SK-N-SH (cell line): Measurements from ENCODE around the gene GLMP. TPM values are rescaled to one million over a fixed set of nuclear protein-coding genes. Genes with fewer than 3 reads are reported as not detected.

Experiments used
- CTCF ChIA-PET: fragments of 300-600, 350-600 bp; formaldehyde crosslinking; extraction: SDS; loops from one replicate; lab custom pipeline; 2021; lab: Yijun Ruan, JAX
- POLR2A ChIA-PET: fragments of 350-600 bp; sonication (Branson Sonifier 250); formaldehyde crosslinking; extraction: SDS; loops from one replicate; lab custom pipeline; 2020; ENCODE audit warnings: antibody characterized with exemption, inconsistent platforms; lab: Yijun Ruan, JAX
- DNase-seq: peaks from one replicate; pipeline ENCODE4 v3.0.0; 2012
- H2AFZ ChIP-seq: fragments of 200-600 bp; sonication (generic); 2 replicates; pipeline ENCODE4 v1.8.1; 2016; ENCODE audit warnings: antibody characterized with exemption, mild to moderate bottlenecking, low read depth
- H3F3A ChIP-seq: fragments of 200-600 bp; sonication (generic); replicated peaks from 2 replicates; pipeline ENCODE3; 2016; ENCODE audit warnings: antibody characterized with exemption, mild to moderate bottlenecking; ENCODE audit not compliant: insufficient read depth
- H3K27ac ChIP-seq, 2 experiments: fragments of 200-500 bp in 1 of 2; fragments of 200-600 bp in 1 of 2; sonication (Bioruptor generic) in 1 of 2; sonication (generic), shearing (Covaris generic) in 1 of 2; 2 replicates each; pipeline versions ENCODE4 v1.5.1 to v1.6.1; 2014 to 2016; ENCODE audit warnings: low read depth in 2 of 2, inconsistent platforms in 1 of 2, low read length in 1 of 2, mild to moderate bottlenecking in 1 of 2, mixed read lengths in 1 of 2
- H3K27me3 ChIP-seq: fragments of 200-600 bp; sonication (generic), shearing (Covaris generic); 2 replicates; pipeline ENCODE4 v1.6.1; 2016; ENCODE audit warnings: mixed run types; ENCODE audit not compliant: insufficient read depth
- H3K36me3 ChIP-seq, 2 experiments: fragments of 200-500 bp in 1 of 2; fragments of 200-600 bp in 1 of 2; sonication (Bioruptor generic) in 1 of 2; sonication (generic) in 1 of 2; replicated peaks in 1 of 2; 2 replicates each; pipeline versions ENCODE3 to v1.5.1; 2014 to 2016; ENCODE audit warnings: low read length in 1 of 2, mild to moderate bottlenecking in 1 of 2; ENCODE audit not compliant: insufficient read depth in 2 of 2, control insufficient read depth in 1 of 2
- H3K4me1 ChIP-seq, 2 experiments: fragments of 200-500 bp in 1 of 2; fragments of 200-600 bp in 1 of 2; sonication (Bioruptor generic) in 1 of 2; sonication (generic), shearing (Covaris generic) in 1 of 2; 2 replicates each; pipeline versions ENCODE4 v1.5.1 to v1.6.1; 2014 to 2016; ENCODE audit warnings: low read depth in 1 of 2, low read length in 1 of 2, mixed run types in 1 of 2; ENCODE audit not compliant: insufficient read depth in 2 of 2, control insufficient read depth in 1 of 2
- H3K4me2 ChIP-seq: fragments of 200-600 bp; sonication (generic), shearing (Covaris generic); 2 replicates; pipeline ENCODE4 v1.6.1; 2017; ENCODE audit warnings: mixed run types
- H3K4me3 ChIP-seq, 2 experiments: fragments of 200-500 bp in 1 of 2; fragments of 200-600 bp in 1 of 2; sonication (Bioruptor generic) in 1 of 2; sonication (generic), shearing (Covaris generic) in 1 of 2; 2 replicates each; pipeline versions ENCODE4 v1.5.1 to v1.8.1; 2014 to 2016; ENCODE audit warnings: low read depth in 2 of 2, inconsistent platforms in 1 of 2, low read length in 1 of 2, mild to moderate bottlenecking in 1 of 2, mixed read lengths in 1 of 2, moderate library complexity in 1 of 2
- H3K79me2 ChIP-seq: fragments of 200-600 bp; sonication (generic); 2 replicates; pipeline ENCODE4 v1.8.1; 2017; ENCODE audit warnings: mild to moderate bottlenecking; ENCODE audit not compliant: insufficient read depth
- H3K9ac ChIP-seq: fragments of 200-600 bp; sonication (generic); 2 replicates; pipeline ENCODE4 v1.6.1; 2017; ENCODE audit warnings: mixed run types
- H3K9me2 ChIP-seq: fragments of 200-600 bp; sonication (generic); 2 replicates; pipeline ENCODE4 v1.6.1; 2017; ENCODE audit warnings: mixed run types
- H3K9me3 ChIP-seq: fragments of 200-600 bp; sonication (generic); 2 replicates; pipeline ENCODE4 v1.6.1; 2017; ENCODE audit warnings: mixed run types, mild to moderate bottlenecking, moderate library complexity
- H4K20me1 ChIP-seq: fragments of 200-600 bp; sonication (generic); 2 replicates; pipeline ENCODE4 v1.6.1; 2017; ENCODE audit warnings: mild to moderate bottlenecking, mixed run types; ENCODE audit not compliant: insufficient read depth
- CHD2 ChIP-seq: fragments of 150-350 bp; IDR thresholded peaks from 2 replicates; pipeline ENCODE4 v1.6.1; 2018; ENCODE audit warnings: low read length; ENCODE audit not compliant: partially characterized antibody
- CTCF ChIP-seq: fragments of 200-600 bp; sonication (generic); IDR thresholded peaks from 2 replicates; pipeline ENCODE4 v1.6.1; 2017; ENCODE audit warnings: antibody characterized with exemption, mild to moderate bottlenecking, moderate library complexity
- ELF1 ChIP-seq: IDR thresholded peaks from 2 replicates; pipeline ENCODE4 v1.4.0; 2012
- EP300 ChIP-seq, 2 experiments: IDR thresholded peaks; 2 replicates each; pipeline versions ENCODE4 v1.4.0 to v1.6.1; 2012; ENCODE audit warnings: borderline replicate concordance in 1 of 2, low read depth in 1 of 2, low read length in 1 of 2
- FOXJ3 ChIP-seq: sonication (generic); formaldehyde crosslinking; IDR thresholded peaks from 2 replicates; pipeline ENCODE4 v1.5.1; 2020; ENCODE audit warnings: mild to moderate bottlenecking, missing genetic modification reagents
- FOXM1 ChIP-seq: IDR thresholded peaks from 2 replicates; pipeline ENCODE4 v1.4.0; 2012; ENCODE audit warnings: low read depth, mild to moderate bottlenecking
- GABPA ChIP-seq: IDR thresholded peaks from 2 replicates; pipeline ENCODE4 v1.4.0; 2012; ENCODE audit warnings: low read depth, mild to moderate bottlenecking
- JUND ChIP-seq: IDR thresholded peaks from 2 replicates; pipeline ENCODE4 v1.4.0; 2012
- MEF2A ChIP-seq: IDR thresholded peaks from 2 replicates; pipeline ENCODE4 v1.4.0; 2012; ENCODE audit warnings: low read depth, borderline replicate concordance
- MXI1 ChIP-seq: IDR thresholded peaks from 2 replicates; pipeline ENCODE4 v1.6.1; 2012; ENCODE audit warnings: mild to moderate bottlenecking, low read depth, low read length, improper control_type of control experiment
- PBX3 ChIP-seq: IDR thresholded peaks from 2 replicates; pipeline ENCODE4; 2012
- RAD21 ChIP-seq: IDR thresholded peaks from 2 replicates; pipeline ENCODE4 v1.6.1; 2012; ENCODE audit warnings: mild to moderate bottlenecking, low read length
- RFX5 ChIP-seq: IDR thresholded peaks from 2 replicates; pipeline ENCODE4 v1.6.1; 2012; ENCODE audit warnings: mild to moderate bottlenecking, improper control_type of control experiment, low read length
- RXRA ChIP-seq: IDR thresholded peaks from 2 replicates; pipeline ENCODE4 v1.4.0; 2012; ENCODE audit warnings: low read depth, mild to moderate bottlenecking, borderline replicate concordance
- WGBS: methylation state at CpG from one replicate; pipeline ENCODE4 v1.1.6; 2017; ENCODE audit warnings: low lambda C conversion rate; 5-methylcytosine and 5-hydroxymethylcytosine counted together
- polyA plus RNA-seq, 3 experiments: library from polyadenylated mRNA; depleted of rRNA; stranded (reverse); fragments of >200 nt; gene quantifications; 2 replicates each; pipeline ENCODE4 v1.2.3, GENCODE V29; 2012
- TF ChIP-seq, protein P1 (sequence below): IDR thresholded peaks from 2 replicates; pipeline ENCODE4 v1.6.1; 2012; ENCODE audit warnings: mild to moderate bottlenecking, low read depth, low read length, moderate library complexity

The GLMP gene
- polyA plus RNA-seq, 1 of the 3 experiments (the other 2 are of a cell fraction): 41.7 TPM

- no peak for TF ChIP-seq MEF2A
Measured at GRCh38 chr1:156276966-156277381, 18.5 kb downstream of the GLMP start (continued).

GRCh38 chr1:156276532-156276931 is 18.9 kb downstream of the GLMP start:
- TF ChIP-seq, protein P1, sequence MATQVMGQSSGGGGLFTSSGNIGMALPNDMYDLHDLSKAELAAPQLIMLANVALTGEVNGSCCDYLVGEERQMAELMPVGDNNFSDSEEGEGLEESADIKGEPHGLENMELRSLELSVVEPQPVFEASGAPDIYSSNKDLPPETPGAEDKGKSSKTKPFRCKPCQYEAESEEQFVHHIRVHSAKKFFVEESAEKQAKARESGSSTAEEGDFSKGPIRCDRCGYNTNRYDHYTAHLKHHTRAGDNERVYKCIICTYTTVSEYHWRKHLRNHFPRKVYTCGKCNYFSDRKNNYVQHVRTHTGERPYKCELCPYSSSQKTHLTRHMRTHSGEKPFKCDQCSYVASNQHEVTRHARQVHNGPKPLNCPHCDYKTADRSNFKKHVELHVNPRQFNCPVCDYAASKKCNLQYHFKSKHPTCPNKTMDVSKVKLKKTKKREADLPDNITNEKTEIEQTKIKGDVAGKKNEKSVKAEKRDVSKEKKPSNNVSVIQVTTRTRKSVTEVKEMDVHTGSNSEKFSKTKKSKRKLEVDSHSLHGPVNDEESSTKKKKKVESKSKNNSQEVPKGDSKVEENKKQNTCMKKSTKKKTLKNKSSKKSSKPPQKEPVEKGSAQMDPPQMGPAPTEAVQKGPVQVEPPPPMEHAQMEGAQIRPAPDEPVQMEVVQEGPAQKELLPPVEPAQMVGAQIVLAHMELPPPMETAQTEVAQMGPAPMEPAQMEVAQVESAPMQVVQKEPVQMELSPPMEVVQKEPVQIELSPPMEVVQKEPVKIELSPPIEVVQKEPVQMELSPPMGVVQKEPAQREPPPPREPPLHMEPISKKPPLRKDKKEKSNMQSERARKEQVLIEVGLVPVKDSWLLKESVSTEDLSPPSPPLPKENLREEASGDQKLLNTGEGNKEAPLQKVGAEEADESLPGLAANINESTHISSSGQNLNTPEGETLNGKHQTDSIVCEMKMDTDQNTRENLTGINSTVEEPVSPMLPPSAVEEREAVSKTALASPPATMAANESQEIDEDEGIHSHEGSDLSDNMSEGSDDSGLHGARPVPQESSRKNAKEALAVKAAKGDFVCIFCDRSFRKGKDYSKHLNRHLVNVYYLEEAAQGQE: no peak
- TF ChIP-seq GABPA (no peak), CHD2 (no peak), JUND (no peak), FOXM1 (no peak)
- TF ChIP-seq, all 33 proteins: peak for 0
- no peak overlapping the region for H2AFZ ChIP-seq
- no peak for DNase-seq
- no peak overlapping the region for H3K27ac ChIP-seq
- H3K79me2 ChIP-seq: peaks cover 44% of the 10 kb centered on the region
- H4K20me1 ChIP-seq: peaks cover 27% of the 10 kb centered on the region
- ChIA-PET POLR2A (interaction anchor here (1.0 kb wide), 1 partner anchor 19 kb away, joined by 3 read pairs; no protein-coding TSS in a partner anchor), CTCF (interaction anchor here (0.7 to 1.5 kb wide), 4 partner anchors 16 to 153 kb away, joined by 3 to 5 read pairs (median 3); no protein-coding TSS in a partner anchor)
- H3F3A ChIP-seq: peaks cover 13% of the 10 kb centered on the region
- H3K9me2 ChIP-seq: no peaks in the 10 kb centered on the region
- H3K4me3 ChIP-seq: no peak overlapping the region
- H3K4me2 ChIP-seq: no peak overlapping the region
- H3K36me3 ChIP-seq: peaks cover 60 to 71% of the 10 kb centered on the region in 2 experiments
- no peaks in the 10 kb centered on the region for H3K27me3 ChIP-seq
- H3K9me3 ChIP-seq: no peaks in the 10 kb centered on the region
- no peak overlapping the region for H3K9ac ChIP-seq
- H3K4me1 ChIP-seq: peaks cover 6 to 8% of the 10 kb centered on the region in 2 experiments; a peak in 2 of 4 replicates

GRCh38 chr1:156270314-156270713 is 25.2 kb downstream of the GLMP start:
- H3K27ac ChIP-seq: no peak overlapping the region
- H3K9me2 ChIP-seq: no peaks in the 10 kb centered on the region
- H3K4me2 ChIP-seq: no peak overlapping the region
- TF ChIP-seq, protein P1: no peak
- TF ChIP-seq PBX3 (no peak), FOXJ3 (CRISPR knock-in tag) (no peak), MXI1 (no peak), EP300 (IDR thresholded peaks at IDR 0.05; ENCODE audit: borderline replicate concordance in 1 of 2, low read depth in 1 of 2, low read length in 1 of 2) (no peak), RFX5 (no peak), CTCF (no peak), RXRA (no peak), RAD21 (no peak), ELF1 (no peak)
- no peak for DNase-seq
- WGBS: 100% methylated on average over 2 of the region's 3 CpGs
- CTCF ChIA-PET: interaction anchor here (2.2 to 3.9 kb wide), 2 partner anchors 10 to 49 kb away, joined by 8 to 24 read pairs; no protein-coding TSS in a partner anchor
- no peaks in the 10 kb centered on the region for H3K9me3 ChIP-seq
- H3K4me3 ChIP-seq: no peak overlapping the region
- POLR2A ChIA-PET: no interaction called here
- H2AFZ ChIP-seq: no peak overlapping the region
- no peaks in the 10 kb centered on the region for H3K27me3 ChIP-seq
- H3K79me2 ChIP-seq: no peaks in the 10 kb centered on the region
- no peak overlapping the region for H3K9ac ChIP-seq
- H4K20me1 ChIP-seq: no peaks in the 10 kb centered on the region
- H3F3A ChIP-seq: peaks cover 19% of the 10 kb centered on the region
- H3K36me3 ChIP-seq: peaks cover 69 to 81% of the 10 kb centered on the region in 2 experiments
- no peaks in the 10 kb centered on the region for H3K4me1 ChIP-seq
